GM21528 (cell line): ENCODE results near the gene MYCL.

Experiments
- ATAC-seq: cut with Tn5 transposase; IDR thresholded peaks from one replicate; pipeline ENCODE4 v1.9.1; 2021; ENCODE audit warnings: mild to moderate bottlenecking, moderate library complexity; ENCODE audit not compliant: unreplicated experiment, low FRiP score

Gene MYCL, protein sequence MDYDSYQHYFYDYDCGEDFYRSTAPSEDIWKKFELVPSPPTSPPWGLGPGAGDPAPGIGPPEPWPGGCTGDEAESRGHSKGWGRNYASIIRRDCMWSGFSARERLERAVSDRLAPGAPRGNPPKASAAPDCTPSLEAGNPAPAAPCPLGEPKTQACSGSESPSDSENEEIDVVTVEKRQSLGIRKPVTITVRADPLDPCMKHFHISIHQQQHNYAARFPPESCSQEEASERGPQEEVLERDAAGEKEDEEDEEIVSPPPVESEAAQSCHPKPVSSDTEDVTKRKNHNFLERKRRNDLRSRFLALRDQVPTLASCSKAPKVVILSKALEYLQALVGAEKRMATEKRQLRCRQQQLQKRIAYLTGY

DNA sequence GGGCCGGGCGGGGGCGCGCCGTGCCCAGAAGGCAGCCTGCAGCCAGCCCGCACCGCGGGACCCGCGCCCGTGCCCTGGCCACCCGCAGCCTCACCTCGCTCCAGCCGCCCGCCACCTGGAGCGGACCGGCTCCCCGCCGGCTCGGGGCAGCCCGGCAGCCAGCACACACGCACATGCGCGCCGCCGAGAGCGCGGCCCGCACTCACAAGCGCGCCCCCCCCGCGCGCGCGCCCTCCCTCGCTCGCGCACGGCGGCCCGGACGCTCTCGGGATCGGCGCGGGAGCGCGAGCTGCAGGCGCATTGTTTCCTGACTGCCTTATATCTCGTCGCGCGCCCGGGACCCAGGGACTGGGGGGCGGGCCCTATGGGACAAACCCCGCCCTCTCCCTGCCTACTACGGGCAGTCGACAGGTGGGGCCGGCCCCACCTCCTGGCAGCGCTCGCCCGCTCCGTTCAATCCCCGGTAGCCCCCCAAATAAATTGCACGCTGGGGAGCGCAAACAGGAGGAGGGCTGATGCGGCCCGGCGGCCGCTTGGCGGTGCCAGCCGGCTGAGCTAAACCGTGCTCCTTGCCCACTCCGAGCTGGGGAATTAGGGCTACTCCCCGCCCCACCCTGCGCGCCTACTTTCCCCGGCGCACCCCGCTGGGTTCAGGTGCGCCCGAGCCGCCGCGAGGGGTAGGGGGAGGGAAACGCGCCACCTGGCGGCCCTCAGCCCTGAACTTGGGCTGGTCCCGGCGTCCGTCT lies at the start of gene MYCL:
TSS of gene MYCL (minus strand) at position 204 of the 746 bp plus-strand sequence. CDS start 483 bp downstream, outside the sequence.
- ATAC-seq, result peak; percentile 81

DNA sequence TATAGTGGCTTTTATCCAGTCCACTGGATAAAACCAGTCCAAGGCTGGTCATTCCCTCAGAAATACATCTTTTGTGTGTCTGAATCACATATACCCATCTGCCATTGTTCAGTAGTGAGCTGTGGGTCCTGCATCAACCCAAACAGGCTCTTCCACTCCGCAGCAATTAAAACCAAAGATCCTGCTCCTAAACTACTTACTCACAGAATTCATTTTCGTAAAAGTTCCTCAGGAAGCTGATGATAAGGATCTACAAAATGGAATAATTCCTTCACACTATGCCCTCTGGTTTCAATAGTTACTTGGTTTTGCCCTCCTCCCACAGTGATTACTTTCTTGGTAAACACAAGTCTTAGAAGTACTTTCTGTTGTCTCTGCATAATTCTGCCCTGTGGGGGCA lies 48.2 kb upstream of the MYCL start:
- ATAC-seq, result no peak

DNA sequence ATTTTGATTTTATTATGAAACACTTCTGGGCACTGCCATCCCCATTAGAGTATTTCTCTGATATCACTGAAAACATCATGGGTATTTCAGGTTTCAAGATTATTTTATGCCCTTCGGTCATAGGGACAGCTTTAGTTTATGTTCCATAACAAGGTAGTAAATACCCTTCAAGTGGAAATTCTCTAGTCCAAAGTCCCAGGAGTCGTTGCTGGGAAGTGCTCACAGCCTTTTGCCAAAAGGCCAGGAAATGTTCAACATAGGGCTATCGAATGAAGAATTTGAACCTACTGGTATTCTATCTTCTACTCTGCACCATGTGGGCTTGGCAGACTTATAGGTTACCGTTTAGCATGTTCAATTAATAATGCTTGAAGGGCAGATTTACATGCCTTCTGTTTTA lies 45.5 kb upstream of the MYCL start:
- ATAC-seq, result no peak

DNA sequence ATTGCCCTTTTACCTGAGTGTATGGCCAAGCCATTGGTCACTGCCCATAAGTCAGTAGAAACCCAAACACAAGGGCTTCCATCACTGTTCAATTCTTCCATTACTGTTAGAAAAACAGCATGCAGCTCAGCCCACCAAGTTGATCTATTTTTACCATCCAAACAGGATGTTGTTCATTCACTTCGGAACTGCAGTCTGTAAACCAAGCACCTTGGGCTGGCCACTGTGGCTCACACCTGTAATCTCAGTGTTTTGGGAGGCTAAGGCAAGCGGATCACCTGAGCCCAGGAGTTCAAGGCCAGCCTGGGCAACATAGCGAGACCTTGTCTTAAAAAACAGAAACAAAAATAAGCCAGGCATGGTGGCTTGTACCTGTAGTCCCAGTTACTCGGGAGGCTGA lies 44.5 kb upstream of the MYCL start:
- ATAC-seq, result no peak

DNA sequence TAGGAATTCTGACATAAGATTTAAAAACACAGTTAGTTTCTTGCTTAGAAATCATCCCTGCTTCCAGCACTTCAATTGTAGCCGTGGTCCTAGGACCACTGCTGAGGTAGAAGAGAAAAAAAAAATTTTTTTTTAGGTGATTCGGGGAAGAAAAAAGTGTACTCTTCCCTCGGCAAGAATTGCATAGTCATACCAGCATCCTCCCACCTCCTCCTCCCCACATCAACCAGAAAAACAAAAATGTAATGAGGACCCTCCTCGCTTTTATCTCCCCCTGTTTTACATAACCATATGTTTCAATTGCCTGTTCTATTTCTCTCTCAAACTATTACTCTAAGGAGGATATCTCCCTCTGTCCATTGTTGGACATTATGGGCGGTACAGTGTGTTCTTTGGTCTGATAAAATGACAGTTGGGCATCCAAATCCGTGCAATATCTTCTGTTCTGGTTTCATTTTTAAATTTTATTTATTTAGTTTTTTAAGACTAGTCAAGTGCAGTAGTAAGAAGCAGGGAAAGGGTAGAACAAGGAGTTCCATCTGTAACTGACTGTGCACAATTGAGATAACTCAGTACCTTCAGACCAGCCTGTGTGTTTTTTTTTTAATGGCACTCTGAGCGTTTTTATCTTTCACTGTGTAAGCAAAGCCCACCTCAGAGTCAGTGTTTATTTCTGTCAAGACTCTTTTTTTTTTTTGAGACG lies 42.8 kb upstream of the MYCL start:
- no peak for ATAC-seq

DNA sequence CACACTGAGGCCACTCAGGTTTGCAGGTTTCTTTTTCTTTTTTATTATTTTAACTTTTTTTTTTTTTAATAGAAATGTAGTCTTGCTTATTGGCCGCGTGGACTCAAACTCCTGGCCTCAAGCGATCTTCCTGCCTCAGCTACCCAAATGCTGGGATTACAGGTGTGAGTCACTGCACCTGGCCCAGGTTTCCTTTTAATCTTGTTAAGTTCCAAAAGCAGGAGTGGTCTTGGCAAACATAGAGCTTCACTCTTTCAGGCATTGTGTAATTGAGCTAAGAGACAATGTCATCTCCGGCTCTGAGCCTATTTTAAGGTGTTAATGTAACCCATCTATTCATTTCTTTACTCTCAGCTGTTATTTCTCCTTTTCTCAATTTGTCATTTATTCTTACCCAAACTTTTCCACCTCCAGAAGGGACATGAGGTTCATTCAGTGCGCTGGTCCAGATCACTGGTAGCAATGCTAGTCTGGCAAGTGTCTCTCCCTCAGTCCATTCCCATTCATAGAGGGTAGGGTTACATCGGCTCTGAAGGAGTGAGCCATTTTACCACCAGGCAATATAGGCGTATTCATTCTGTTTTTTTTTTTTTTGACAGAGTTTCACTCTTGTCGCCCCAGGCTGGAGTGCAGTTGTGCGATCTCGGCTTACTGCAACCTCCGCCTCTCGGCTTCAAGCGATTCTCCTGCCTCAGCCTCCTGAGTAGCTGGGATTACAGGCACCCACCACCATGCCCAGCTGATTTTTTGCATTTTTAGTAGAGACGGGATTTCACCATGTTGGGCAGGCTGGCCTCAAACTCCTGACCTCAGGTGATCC lies 42.0 kb upstream of the MYCL start:
- no peak for ATAC-seq

DNA sequence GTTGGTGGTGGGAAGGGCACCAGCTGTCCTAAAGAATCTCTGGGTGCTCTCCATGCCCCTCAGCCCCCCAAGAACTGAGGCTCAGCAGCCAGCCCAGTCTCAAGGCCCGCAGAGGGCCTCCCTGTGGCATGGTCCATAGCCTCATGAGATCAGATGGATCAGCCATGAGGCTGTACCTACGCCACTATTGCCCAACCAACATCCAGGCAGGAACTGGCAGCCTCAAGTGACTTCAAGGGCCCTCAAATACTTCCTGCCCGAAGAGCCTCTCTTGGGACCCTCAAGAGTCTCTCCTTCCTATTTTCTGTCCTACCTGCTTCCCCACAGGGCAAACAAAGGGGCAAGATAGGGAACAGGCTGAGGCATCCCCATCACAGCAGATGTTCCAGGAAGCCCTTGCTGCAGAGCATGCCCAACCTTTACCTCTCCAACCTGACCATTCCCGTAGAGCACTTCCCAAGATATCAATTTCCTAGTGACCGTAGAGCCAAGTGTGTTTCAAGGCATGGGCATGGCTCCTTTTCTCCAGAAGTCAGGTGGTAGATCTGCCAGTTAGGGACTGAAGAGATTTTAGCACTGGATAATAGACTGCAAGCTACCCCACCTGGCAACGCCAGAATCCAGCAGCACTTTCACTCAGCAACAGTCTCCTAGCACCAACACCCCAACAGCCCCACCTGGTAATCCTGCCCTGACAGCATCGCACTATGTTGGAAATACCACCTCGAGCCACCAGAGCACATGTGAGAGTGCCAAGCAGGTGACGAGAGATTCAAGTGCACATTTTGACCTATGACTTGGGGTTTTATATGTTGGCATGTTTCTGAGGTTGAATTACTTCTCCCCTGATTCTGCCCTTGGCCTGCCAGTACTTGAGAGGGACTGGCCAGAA lies 39.5 kb upstream of the MYCL start:
- ATAC-seq, result no peak

DNA sequence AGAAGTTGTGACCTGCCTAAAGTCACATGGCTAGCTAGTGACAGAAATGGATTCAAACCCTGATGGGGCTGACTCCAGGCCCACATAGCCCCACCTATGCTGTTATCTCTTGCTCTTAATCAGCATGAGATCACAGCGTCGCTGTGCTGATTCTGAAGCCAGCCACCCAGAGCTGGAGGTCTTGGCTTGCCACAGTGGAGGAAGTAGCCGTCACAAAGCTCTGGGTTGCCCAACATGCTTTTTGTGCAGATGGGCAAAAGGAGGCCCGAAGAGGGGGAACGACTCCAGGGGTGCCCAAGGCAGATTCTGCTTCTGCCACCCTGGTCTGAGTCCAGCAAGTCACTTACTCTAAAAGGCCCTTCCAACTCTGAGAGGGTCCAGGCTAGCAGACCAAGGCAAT lies 38.5 kb upstream of the MYCL start:
- no peak for ATAC-seq

DNA sequence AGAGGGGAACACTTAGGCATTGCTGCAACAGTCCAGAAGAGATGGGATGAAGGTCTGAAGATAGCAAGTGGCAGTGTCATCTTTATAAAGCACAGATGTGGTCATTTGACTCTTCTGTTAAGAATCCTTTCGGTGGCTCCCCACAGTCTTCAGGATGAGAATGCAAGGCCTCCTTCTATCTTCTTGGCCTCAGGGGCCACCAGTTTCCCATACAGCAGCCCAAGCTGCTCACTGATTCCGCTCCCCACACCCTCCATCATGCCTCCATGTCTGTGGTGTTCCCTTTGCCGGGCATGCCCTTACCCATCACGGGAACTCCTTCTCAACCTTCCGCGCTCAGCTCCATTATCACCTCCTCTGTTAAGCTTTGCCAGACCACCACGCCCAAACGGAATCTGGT lies 37.1 kb upstream of the MYCL start:
- no peak for ATAC-seq

DNA sequence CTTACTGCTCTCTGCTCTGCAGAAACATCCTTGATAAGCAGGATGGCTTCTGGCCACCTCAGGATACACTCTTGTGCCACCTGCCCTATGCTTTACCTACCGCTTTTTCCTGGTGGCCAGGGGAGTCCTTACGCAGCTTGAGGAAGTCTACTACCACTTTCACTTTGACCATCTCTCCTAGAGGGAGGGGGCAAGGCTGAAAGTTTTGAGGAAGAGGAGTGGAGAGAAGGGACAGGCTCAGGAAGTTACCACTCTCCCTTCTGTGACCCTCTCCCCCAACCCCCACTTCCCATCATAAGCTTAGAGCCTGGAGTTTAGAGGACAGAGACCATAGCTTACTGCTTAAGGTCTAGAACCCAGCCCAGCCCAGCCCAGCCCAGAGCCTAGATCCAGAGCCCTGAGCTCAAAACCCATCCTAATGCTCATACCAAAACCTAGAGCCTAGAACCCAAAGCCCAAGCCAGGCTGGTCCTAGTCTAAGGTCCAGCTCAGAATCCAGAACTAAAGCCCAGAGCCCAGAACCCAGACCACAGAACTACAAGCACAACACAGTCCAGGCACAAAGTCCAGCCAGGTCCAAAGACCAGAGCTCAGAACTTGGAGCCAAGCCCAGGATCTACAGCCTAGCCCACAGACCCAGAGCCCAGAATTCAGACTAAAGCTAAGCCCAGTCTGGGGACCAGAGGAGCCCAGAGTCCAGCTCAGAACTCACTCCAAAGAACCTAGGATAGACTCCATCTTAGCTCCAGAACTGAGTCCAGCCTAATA lies 35.2 kb upstream of the MYCL start:
- ATAC-seq, result no peak

DNA sequence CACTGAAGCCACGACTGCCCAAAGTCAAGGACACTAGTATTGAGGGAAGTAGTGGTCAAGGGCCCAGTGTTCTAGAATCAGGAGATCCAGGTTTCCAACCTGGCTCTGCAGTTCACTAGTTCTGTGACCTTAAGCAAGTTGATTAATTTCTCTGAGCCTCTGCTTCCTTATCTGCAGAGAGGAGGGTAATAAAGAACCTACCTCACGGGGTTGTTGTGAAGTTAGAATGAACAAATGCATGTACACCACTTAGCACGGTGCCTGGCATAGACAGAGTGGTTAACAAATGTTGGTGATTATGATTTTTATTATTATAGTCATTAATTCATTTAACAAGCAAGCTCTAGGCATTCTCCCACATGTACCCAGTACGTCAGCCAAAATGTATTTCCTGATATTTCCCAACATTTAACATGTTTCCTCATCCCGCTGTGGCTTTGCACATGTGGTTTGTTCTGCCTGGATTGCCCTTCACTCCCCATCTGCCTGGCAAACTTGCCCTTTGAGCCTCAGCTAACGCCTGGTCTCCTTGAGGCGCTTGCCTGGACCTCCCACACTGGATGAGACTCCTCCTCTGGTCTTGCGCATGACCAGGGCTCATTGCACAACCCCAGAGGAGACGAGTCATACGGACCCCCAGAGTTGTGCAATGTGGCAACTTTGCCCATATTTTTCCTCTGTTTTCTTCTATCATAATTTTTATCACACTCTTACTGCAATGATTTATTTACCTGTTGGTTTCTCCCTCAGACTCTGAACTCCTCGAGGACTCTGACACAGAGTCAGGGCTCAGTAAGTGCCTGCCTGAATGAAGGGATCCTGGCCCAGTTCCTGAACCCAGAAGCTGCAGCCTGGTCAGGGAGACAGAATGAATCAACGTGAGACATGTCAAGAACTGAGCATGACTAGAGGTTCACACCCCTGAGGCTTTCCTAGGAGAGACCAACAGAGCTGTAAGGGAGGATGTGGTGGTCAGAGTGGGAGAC lies 32.5 kb upstream of the MYCL start:
- no peak for ATAC-seq

DNA sequence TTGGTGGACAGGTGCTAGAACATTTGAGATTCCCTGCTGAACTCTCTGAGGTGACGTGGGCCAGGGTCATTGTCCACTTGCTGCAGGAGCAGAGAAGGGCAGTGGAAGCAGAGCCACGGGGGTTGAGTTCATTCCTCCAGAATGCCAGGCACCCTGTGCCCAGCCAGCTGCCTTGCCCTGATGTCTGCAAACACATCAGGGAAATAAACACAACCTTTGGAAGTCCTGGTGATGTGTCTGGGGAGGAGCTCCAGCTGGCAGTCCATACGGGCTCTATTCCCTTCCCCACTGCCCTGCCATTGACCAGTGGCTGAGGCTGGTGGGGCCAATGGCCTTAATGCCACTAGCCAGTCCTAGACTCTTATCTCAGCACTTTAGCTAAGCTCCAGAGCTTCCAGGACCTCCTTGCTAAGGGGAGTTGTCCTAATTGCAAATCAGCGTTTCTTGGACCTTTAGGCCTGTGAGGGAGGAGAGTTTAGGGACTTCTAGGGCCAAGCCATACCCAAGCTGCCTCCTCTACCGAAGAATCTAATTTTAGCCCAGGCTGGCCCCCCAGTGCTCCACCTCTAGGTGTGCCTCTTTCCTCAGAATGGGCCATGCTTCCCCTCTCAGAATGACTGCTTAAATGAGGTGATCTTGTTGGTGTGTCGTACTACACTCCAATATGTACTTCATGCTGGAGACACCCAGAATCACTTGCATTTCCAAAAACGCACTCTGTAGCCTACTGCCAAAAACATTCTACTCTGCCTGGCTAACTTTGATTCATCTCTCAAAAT lies 27.3 kb upstream of the MYCL start:
- ATAC-seq, result no peak

DNA sequence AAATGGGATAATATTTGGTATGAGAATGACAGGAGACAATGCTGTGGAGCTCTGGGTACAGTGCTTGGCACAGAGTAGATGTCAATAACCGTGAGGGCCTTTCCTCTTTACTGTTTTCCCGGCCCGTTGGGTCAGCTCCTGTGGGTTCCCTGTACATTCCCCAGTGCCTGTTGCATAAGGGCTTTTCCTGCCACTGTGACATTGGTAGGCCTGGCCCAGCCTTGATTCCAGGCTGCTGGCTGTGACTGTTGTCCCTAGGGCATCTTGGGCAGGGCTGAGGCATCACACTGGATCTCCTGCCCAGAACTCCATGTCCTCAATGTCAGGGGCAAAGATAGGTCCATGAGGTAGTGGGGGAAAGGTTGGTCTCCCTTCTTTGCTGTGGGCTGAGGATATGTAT lies 25.8 kb upstream of the MYCL start:
- ATAC-seq, result no peak

DNA sequence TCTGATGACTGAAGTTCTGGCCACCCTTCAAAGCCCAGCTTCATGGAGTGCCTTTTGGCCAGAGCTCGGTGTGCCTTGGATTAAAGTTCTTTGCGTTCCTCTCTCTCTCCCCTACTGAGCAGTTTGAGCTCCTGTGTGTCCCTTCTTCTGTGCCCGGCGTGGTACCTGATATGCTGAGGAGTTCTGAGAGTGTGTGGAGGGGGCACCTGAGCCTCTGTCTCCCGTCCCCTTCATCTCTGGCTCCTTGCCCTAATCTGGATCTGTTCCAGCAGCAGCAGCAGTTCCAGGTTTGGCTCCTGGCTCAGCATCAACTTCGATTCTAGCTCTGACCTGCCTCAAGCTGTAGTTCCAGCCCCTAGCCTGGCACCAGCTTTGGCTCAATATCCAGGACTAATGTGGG lies 25.1 kb upstream of the MYCL start:
- no peak for ATAC-seq

DNA sequence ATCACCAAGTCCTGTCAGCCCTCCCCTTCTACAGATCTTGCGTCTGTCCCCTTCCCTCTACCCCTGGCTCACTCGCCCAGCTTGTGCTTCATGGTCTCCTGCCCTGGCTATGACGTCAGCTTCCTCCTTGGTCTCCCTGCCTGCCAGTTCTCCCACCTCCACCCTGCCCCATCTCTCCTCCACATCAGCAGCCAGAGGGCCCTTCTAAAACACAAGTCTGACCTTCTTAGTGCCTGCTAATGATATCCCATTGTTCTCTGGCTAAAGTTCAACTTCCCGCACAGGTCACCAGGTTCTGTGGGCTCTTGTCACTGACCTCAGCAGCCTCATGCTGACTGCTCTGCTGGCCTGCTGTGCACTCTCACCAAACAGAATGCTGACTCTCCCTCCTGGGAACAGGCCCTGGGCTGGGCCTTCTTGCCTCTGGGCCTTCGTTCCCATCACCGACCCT lies 24.7 kb upstream of the MYCL start:
- no peak for ATAC-seq

DNA sequence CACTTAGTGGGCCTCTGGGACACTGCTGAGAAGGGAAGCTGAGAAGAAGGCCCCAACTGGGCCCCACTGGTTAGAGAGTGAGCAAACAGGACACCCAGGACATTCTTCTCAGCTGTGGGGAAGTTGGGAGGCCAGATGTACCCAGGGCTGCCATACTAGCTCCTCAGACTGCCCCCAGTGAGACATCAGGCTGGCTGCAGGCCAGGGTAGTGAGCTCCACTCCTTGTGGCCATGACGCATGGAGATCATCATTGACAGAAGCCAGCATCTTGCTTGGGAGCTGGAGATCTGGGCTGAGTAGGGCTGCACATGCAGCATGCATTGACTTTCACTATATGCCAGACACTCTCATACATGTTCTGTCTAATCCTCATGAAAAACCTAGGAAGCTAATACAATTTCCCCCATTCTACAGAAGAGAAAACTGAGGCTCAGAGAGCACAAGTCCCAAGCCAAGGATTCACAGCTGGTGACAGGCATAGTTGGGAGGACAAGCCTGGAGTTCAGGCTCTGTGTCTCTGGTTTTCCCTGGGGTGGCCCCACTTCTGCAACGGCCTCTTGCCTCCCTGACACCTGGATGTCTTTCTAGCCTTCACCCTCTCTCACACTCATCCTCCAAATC lies 24.1 kb upstream of the MYCL start:
- no peak for ATAC-seq
